Measurements from ENCODE around the gene HOMER2. TPM values are rescaled to one million over a fixed set of nuclear protein-coding genes. Genes with fewer than 3 reads are reported as not detected.

The HOMER2 gene
- total and polyA plus RNA-seq, 8 donors = 2.9 to 144 (median 70.7) TPM

DNA sequence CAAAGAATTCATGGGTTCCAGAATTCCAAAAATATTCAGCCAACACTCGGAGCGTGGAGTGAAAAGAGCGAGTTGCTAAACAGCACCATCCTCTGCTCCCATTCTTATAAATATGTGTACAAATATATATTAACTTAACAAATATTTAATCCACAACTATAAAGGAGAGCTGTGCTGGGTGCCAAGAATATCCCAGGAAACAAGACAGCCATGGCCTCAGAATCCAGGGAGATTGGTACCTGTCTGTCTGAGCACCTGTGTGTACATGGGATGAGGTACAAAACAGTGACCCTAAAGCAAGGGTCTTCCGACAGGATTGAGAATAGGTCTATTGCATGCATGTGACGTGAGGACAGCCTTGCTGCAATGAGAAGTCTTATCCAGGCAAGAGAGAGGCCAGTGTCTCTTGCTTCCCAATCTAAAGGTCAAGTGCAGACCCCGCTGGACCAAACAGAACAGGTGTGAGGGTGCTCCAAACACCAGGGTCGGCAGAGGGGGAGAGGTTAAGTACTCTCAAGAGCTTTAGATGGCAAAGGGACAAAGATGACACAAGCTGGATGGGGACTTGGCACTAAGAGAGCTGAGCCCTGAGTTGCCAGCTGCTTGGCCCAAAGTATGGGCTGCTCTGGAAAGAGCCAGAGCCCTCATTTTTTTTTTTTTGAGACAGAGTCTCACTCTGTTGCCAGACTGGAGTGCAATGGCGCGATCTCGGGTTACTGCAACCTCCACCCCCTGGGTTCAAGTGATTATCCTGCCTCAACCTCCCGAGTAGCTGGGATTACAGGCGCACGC lies 36.2 kb downstream of the HOMER2 start:
- peak in 1 of 2 donors; percentile 13 for DNase-seq
- TF ChIP-seq POLR2A (IDR thresholded peaks at IDR 0.05) = no peak
- TF ChIP-seq CTCF (IDR thresholded peaks at IDR 0.05) = no peak
- no peak for TF ChIP-seq EP300 (IDR thresholded peaks at IDR 0.05)
- no peak for TF ChIP-seq POLR2AphosphoS5 (IDR thresholded peaks at IDR 0.05)
- intact Hi-C loops (cut with DNase I; ENCODE audit: low total_unique reads) = no loop called here
- Histone ChIP-seq H3K27ac (peak overlapping the region; percentile 45 to 91 (median 81)), H3K27me3 (no peaks in the 10 kb centered on the region), H3K36me3 (no peaks in the 10 kb centered on the region), H3K4me1 (peaks cover 37 to 58% (median 46%) of the 10 kb centered on the region in 4 donors), H3K9me3 (no peaks in the 10 kb centered on the region), H3K4me3 (no peak overlapping the region)
- 75 to 87% (median 80%) methylated on average over 13 of the region's 13 CpGs for WGBS, 5 donors

DNA sequence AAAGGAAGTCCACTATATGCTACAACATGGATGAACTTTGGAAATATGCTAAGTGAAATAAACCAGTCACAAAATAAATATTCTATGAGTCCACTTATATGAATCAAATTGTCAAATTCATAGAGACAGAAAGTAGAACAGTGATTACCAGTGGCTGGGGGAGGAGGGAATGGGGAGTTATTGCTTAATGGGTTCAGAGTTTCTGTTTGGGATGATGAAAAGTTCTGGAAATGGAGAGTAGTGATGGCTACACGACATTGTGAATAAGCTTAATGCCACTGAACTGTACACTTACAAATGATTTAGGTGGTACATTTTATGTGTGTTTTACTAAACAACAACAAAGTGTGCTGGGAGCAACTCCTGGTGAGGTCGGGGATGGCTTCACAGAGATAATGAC lies 38.1 kb downstream of the HOMER2 start:
- Histone ChIP-seq H3K27me3 (no peaks in the 10 kb centered on the region), H3K4me1 (peaks cover 24 to 52% (median 30%) of the 10 kb centered on the region in 4 donors), H3K4me3 (no peak overlapping the region), H3K9me3 (peaks cover 0 to 4% (median 2%) of the 10 kb centered on the region in 4 donors), H3K27ac (no peak overlapping the region), H3K36me3 (no peaks in the 10 kb centered on the region)
- intact Hi-C loops (cut with DNase I; ENCODE audit: low total_unique reads) = no loop called here
- no peak for DNase-seq
- 67 to 83% (median 75%) methylated on average over 2 of the region's 2 CpGs for WGBS, 5 donors
- TF ChIP-seq CTCF (IDR thresholded peaks at IDR 0.05) = no peak
- no peak for TF ChIP-seq EP300 (IDR thresholded peaks at IDR 0.05)
- no peak for TF ChIP-seq POLR2A (IDR thresholded peaks at IDR 0.05)

GRCh38 chr15:82911458-82911857 lies 41.1 kb downstream of the HOMER2 start:
- intact Hi-C loops (cut with DNase I; ENCODE audit: low total_unique reads) = no loop called here
- H3K4me1 ChIP-seq = peaks cover 3 to 25% (median 5%) of the 10 kb centered on the region in 4 donors
- WGBS, 5 donors = 87 to 92% (median 90%) methylated on average over 4 of the region's 4 CpGs

GRCh38 chr15:82910721-82911120 lies 41.8 kb downstream of the HOMER2 start:
- Histone ChIP-seq H3K4me3 (no peak overlapping the region), H3K9me3 (peaks cover 6 to 23% (median 11%) of the 10 kb centered on the region in 4 donors), H3K27ac (peak overlapping the region in 2 of 5 donors; percentile 17 to 32), H3K27me3 (no peaks in the 10 kb centered on the region), H3K4me1 (peaks cover 0 to 18% (median 0%) of the 10 kb centered on the region in 4 donors), H3K36me3 (peaks cover 0 to 5% (median 0%) of the 10 kb centered on the region in 4 donors)
- intact Hi-C loops (cut with DNase I; ENCODE audit: low total_unique reads) = no loop called here
- no peak for DNase-seq
- WGBS, 5 donors = 17 to 38% (median 22%) methylated on average over 4 of the region's 4 CpGs
- TF ChIP-seq POLR2A (IDR thresholded peaks at IDR 0.05) (no peak), CTCF (IDR thresholded peaks at IDR 0.05) (no peak), POLR2AphosphoS5 (IDR thresholded peaks at IDR 0.05) (no peak), EP300 (IDR thresholded peaks at IDR 0.05) (no peak)

More at GRCh38 chr15:82911458-82911857, 41.1 kb downstream of the HOMER2 start:
- H3K36me3 ChIP-seq = peaks cover 0 to 5% (median 0%) of the 10 kb centered on the region in 4 donors
- H3K27ac ChIP-seq = no peak overlapping the region
- H3K9me3 ChIP-seq = peaks cover 6 to 23% (median 11%) of the 10 kb centered on the region in 4 donors
- no peak overlapping the region for H3K4me3 ChIP-seq
- no peak for DNase-seq
- TF ChIP-seq POLR2AphosphoS5 (IDR thresholded peaks at IDR 0.05) (no peak), CTCF (IDR thresholded peaks at IDR 0.05) (no peak), POLR2A (IDR thresholded peaks at IDR 0.05) (no peak), EP300 (IDR thresholded peaks at IDR 0.05) (no peak)
- no peaks in the 10 kb centered on the region for H3K27me3 ChIP-seq

Measured in stomach (tissue), 9 donors.